Stomach (tissue), 4 donors: ENCODE data around the gene ERI3.

Experiments
- EP300 ChIP-seq: sonication (generic); formaldehyde crosslinking; IDR thresholded peaks from one replicate; pipeline ENCODE4 v1.6.1; 2017; ENCODE audit warnings: antibody characterized with exemption
- TF ChIP-seq, protein P1 (sequence below), 7 experiments: fragments of 450-650 bp in 4 of 7; fragments of 200-600 bp in 3 of 7; sonication (generic) in 3 of 7; IDR thresholded peaks; one replicate each; pipeline ENCODE4 v1.5.1; 2016 to 2019; ENCODE audit warnings: antibody characterized with exemption in 7 of 7, control low read depth in 2 of 7, mild to moderate bottlenecking in 1 of 7

GRCh38 chr1:44301442-44301841 is 53.6 kb downstream of the ERI3 start:
- TF ChIP-seq, protein P1, sequence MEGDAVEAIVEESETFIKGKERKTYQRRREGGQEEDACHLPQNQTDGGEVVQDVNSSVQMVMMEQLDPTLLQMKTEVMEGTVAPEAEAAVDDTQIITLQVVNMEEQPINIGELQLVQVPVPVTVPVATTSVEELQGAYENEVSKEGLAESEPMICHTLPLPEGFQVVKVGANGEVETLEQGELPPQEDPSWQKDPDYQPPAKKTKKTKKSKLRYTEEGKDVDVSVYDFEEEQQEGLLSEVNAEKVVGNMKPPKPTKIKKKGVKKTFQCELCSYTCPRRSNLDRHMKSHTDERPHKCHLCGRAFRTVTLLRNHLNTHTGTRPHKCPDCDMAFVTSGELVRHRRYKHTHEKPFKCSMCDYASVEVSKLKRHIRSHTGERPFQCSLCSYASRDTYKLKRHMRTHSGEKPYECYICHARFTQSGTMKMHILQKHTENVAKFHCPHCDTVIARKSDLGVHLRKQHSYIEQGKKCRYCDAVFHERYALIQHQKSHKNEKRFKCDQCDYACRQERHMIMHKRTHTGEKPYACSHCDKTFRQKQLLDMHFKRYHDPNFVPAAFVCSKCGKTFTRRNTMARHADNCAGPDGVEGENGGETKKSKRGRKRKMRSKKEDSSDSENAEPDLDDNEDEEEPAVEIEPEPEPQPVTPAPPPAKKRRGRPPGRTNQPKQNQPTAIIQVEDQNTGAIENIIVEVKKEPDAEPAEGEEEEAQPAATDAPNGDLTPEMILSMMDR (IDR thresholded peaks at IDR 0.05), result no peak
- no peak for TF ChIP-seq EP300
